Fibroblast of skin of left quadriceps (primary cell): ENCODE data around the gene CBLN3.
"Not testable (repeated sequence)": the region's sequence is repeated elsewhere in the genome, so short reads cannot be mapped to it uniquely, and the experiment has no call there.

Experiments used
- DNase-seq, 2 experiments: peaks; one replicate each; pipeline ENCODE4 v3.0.0-alpha.2; 2013; ENCODE audit warnings: low read depth in 2 of 2

CBLN3 gene

GRCh38 chr14:24429395-24430142, at the start of gene CBLN3, which contains the start of gene KHNYN:
Gene CBLN3, minus strand, starts transcription at chr14:24429668. Its CDS starts 614 bp downstream, at chr14:24429054.
Gene KHNYN, plus strand, starts transcription at chr14:24429954. Its CDS starts 777 bp downstream, at chr14:24430731.
- DNase-seq: peak; percentile 85

GRCh38 chr14:24475261-24475660, 45.8 kb upstream of the CBLN3 start:
- DNase-seq: no peak

DNA sequence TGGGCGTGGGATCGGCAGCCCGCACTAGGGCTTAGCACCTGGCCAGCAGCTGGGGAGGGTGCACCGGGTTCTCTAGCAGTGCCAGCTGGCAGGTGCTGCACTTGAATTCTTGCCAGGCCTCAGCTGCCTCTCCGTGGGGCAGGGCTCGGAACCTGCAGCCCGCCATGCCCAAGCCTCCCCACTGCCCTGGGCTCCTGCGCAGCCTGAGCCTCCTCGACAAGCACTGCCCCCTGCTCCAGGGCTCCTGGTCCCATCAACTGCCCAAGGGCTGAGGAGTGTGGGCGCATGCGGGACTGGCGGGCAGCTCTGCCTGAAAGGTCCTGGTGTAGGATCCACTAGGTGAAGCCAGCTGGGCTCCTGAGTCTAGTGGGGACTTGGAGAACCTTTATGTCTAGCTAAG, 43.7 kb upstream of the CBLN3 start:
- DNase-seq: no peak

DNA sequence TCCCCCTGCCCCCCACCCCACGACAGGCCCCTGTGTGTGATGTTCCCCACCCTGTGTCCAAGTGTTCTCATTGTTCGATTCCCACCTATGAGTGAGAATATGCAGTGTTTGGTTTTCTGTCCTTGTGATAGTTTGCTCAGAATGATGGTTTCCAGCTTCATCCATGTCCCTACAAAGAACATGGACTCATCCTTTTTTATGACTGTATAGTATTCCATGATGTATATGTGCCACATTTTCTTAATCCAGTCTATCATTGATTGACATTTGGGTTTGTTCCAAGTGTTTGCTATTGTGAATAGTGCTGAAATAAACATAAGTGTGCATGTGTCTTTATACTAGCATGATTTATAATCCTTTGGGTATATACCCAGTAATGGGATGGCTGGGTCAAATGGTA, 41.0 kb upstream of the CBLN3 start:
- not testable (repeated sequence) for DNase-seq

GRCh38 chr14:24465805-24466204, 36.3 kb upstream of the CBLN3 start:
- DNase-seq: no peak

- no peak for DNase-seq
These were observed 35.9 kb upstream of the CBLN3 start for GRCh38 chr14:24465368-24465767.

DNA sequence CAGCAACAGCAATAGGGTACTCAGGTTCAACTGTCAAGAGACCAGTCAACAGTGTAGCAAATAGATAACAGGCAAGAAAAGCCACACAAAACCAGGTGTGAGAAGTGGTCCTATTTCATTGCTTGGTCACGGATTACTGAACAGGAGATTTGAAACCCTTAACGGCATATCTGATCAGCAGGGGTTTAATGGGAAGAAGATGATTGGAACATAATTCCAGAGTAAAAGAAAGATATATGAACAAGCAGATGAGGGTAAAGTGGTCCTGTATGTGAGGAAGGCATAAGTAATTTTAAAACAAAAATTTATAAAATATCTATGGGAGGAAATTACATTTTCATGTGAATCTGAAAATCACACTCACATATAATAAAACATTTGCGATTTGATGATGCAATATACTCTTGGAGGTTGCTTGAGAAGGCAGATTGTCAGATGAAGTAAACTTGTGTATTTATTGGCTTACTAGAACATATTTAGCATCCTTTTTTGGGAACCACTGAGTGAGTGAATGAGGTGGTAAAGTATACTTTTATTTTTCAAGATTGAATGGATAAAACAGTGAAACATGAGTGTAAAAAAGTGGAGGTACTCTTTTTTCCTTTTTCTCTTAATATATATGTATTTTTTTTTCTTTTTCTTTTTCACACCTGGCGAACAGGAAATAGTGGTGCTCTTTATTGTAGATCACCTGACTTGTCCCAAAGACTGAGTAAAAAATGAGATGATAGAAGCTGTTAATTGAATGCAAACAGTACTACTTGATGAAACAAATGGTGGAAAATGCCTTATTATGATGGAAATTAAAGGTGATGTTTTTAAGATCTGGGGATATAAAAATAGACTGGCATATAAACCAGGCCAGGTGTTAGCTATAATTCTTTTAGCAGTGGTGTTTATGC, 34.7 kb upstream of the CBLN3 start:
- DNase-seq: no peak

- no peak for DNase-seq
These were observed 33.8 kb upstream of the CBLN3 start for GRCh38 chr14:24463017-24463883.

DNA sequence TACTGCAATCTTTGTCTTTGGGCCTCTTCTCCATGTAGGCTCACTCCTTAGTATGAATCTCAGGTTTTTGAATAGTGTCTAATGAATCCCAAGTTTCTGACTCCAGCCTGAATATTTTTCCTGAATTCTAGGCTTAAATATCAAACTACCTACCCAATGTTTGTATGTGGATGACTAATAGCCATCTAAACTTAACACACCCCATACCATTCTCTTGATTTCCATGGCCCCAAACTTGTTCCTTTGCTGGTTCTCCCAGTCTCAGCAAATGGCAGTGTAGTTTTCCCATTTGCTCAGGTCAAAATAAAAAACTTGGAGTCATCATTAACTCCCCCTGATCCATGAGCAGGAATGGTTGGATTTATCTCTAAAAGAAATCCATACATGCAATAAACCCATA, 31.9 kb upstream of the CBLN3 start:
- no peak for DNase-seq

DNA sequence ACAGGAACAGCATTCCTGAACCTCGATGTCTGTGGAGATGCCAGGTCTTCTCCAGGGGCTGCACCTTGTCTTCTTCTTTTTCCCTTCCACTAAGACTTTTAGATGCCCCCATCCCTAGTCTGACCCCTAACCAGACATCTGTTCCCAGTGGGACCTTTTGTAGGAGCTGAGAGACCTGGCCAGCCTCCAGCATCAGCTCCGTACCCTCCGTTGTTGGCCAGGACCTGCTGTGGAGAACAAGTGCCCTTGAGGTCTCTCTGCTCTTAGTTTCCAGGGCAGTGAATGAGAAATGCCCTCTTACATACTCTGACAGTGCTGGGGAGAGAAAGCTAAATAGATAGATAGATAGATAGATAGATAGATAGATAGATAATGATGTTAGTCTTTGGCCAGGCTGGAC, 29.9 kb upstream of the CBLN3 start:
- no peak for DNase-seq

- no peak for DNase-seq
These were observed 29.3 kb upstream of the CBLN3 start for GRCh38 chr14:24458736-24459135.

GRCh38 chr14:24456980-24457379, 27.5 kb upstream of the CBLN3 start:
- no peak for DNase-seq

DNA sequence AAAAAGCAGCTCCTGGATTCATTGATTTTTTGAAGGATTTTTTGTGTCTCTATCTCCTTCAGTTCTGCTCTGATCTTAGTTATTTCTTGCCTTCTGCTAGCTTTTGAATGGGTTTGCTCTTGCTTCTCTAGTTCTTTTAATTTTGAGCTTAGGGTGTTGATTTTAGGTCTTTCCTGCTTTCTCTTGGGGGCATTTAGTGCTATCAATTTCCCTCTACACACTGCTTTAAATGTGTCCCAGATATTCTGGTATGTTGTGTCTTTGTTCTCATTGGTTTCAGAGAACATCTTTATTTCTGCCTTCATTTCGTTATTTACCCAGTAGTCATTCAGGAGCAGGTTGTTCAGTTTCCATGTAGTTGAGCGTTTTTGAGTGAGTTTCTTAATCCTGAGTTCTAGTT, 21.4 kb upstream of the CBLN3 start:
- DNase-seq: not testable (repeated sequence)

DNA sequence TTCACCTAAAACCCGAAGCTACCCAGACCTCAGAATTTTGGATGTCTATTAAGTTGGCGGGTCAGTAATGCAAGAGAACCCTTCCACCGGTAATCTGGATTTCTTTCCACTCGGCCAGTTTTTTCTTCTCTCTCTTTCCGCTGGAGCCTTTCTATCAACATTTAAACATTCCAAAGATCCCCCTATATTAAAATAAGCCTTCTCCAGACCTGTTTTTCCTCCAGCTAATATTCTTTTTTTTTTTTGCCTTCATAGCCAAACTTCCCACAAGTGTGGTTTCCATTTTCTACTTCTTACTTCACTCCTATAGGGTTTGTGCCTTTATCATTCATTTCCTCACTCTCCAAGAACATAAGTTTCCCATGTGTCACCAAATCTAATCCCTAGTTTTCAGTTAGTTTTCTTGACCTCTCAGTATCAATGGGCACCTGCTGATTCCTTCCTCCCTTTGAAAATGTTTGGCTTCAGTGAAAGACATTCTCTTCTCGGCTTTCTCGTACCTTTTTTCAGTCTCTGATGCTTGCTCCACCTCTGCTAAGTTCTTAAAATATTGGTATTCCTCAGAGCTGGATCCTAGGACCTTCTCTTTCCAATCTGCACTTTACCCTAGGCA, 13.7 kb upstream of the CBLN3 start:
- DNase-seq: no peak

DNA sequence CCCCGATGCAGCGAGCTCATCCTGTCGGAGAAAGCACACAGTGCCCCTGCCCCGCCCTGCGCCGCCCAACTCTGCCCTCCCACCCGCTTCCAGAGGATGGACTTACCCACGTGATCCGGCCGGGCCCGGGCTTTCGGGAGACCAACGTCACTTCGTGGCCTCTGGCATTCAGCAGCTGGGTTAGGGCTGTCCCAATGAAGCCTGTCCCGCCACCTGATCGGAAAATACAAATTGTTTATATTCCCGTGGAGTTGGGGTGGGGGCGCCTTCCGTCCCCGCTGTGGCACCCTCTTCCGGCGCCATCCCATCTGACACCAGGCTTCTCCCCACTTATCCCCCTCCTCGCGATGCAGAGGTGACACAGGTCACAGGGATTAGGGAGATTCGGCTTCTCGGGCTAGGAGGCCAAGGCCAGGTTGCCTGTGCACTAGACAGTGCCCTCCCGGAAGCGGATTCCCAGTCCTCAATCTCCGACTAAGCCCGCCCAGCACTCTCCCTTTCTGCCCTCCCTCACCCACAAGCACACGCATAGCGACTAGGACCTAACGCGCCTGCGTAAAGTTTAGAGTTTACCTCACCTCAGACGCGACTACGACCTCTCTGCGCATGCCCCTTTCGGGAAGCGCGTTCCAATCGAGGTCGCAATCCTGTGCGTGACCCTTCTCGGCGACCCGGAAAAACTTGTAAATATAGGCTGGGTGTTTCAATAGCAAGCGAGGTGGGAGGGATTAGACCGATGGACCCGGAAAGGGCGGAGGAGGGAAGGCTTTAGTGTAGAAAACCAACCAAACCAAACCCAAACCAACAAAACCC, 13.0 kb upstream of the CBLN3 start, which contains the start of gene SDR39U1:
Gene SDR39U1 (minus strand): TSS at position 537 of the 813 bp plus-strand sequence. CDS start 7 bp downstream, at position 530.
- DNase-seq: peak; percentile 98 to 99

GRCh38 chr14:24441904-24442239, 12.4 kb upstream of the CBLN3 start:
- DNase-seq: no peak

DNA sequence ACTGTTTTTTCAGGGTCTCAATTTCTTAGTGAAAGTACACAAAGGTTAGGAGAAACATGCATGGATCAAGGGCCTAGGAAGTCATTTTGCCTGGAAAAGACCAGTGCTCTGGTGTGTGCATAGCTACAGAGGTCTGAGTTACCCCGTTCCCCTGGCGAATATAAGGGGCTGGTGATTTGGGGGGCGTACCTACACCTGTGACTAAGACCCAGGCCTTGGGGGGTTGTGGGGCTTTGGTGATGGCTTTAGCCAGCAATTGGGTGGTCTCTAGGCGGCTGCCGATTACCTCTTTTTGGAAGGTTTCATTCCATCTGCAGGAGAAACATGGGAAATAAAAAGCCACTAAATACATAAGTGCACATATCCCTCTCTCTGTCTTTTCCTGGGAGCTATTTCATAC, 12.0 kb upstream of the CBLN3 start:
- DNase-seq: no peak

GRCh38 chr14:24440606-24441399, 11.3 kb upstream of the CBLN3 start:
- DNase-seq: no peak

GRCh38 chr14:24439830-24440605, 10.6 kb upstream of the CBLN3 start:
- DNase-seq: no peak
